ENCODE results near the gene LGALS4.
"Not testable (repeated sequence)": the region's sequence is repeated elsewhere in the genome, so short reads cannot be mapped to it uniquely, and the experiment has no call there.

The LGALS4 gene

GRCh38 chr19:38842439-38843174 lies 29.9 kb upstream of the LGALS4 start:
- DNase-seq = peak in 4 of 5 experiments; percentile 24 to 96 (median 60)

DNA sequence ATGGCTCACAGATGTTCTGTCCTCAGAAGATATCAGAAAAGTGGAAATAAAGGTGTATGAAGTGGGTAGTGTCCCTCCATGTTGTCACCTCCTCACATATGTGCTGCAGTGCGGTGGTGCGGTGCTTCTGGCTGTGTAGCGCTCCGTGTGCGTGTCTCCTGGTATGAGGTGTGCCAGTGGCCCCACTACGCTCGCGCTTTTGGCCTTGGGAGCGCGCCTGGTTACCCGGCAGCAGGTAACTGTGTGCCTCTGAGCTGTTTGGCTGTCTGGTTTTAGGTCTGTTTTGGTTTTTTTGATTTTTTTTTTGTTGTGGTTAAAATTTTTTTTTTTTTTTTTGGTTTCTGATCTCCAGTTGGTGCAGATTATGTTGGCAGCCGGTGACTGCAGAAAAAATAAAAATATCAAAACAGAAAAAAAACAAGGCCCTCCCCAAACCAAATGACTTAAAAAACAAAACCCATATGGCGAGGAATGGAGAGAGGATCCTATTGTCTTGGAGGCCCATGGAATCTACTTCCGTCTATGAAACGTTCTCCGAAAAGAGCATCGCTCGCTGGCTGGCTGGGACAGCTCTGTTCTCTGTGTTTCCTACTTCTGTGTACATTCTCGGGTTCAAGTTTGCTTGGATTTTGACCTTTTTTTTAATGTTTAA lies 29.2 kb upstream of the LGALS4 start:
- DNase-seq = peak in 4 of 5 experiments; percentile 21 to 73 (median 64)

DNA sequence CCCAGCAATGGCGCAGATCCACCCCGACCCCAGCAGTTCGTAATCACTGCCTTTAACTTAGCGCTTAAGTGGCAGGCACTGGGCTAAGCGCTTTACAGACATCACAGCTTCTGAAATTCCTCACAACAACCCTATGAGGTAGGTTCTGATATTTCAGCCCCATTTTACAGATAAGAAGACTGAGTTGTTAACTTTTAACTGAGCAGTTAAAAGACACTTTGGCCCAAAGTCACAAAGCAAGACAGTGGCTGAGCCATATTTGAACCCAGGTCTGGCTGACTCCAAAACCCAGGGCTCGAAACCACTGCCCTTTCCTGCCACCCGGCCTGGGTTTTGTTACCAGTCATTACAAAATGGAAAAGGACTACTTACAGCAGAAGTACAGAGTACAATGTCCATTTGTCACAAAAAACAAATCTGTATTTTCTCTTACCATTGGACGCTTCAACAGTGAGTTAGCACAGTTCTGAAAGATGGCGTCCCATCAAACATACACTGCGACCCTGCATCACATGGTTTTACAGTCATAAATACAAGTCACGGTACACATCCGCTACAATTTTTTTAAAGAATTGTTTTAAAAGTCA lies 28.5 kb upstream of the LGALS4 start:
- DNase-seq = no peak

DNA sequence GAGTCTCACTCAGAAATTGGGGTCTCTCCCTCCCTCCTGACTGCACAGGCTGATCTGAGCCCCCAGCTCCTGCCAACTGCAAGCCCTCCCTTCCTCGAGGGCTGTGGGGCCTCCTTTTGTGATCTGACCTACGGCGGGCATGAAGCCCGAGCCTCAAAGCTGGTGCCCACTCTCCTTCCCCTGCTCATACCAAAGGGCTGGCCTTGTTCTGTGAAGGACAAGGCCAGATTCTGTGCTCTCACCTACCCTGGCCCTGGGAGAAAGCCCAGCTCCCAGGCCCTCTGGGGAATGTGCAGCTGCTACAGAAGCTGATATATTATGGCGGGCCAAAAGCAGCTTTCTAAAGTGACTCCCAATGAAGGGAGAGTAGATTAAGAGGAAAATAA lies 27.8 kb upstream of the LGALS4 start:
- no peak for DNase-seq

GRCh38 chr19:38839816-38840582 lies 27.3 kb upstream of the LGALS4 start:
- no peak for DNase-seq

DNA sequence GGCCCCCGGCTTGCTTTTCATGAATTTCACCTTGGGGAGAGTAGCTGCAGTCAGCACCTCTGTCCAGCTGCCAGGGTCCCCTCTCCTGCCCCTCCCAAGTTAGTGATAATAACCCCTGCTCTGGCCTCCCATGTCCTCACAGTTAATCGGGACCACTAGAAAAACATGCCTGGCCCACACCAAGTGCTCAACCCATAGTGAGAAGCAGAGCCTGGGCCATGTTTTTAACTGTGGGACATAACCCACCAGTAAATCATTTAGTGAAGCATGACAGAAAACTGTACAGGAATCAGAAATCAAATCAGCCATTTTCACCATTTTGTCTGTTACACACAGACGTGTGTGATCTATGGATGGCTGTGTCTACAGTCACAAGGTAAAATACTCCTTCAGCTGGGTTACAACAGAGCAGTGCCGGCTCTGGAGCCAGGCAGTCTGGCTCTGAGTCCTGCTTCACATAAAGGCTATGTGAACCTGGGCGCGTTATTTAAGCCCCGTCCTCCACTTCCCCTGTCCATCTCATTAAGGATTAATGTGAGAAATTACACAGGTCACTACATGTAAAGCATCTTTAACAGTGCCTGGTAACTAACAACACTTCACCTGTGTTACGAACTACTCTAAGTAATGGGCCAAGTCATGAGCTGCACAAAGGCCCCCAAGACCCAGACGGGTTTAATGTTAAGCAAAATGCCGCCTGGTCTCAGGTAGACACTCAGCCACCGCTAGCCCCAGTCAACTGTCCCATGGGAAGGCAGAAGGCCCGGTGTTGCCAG lies 26.4 kb upstream of the LGALS4 start:
- DNase-seq = no peak

DNA sequence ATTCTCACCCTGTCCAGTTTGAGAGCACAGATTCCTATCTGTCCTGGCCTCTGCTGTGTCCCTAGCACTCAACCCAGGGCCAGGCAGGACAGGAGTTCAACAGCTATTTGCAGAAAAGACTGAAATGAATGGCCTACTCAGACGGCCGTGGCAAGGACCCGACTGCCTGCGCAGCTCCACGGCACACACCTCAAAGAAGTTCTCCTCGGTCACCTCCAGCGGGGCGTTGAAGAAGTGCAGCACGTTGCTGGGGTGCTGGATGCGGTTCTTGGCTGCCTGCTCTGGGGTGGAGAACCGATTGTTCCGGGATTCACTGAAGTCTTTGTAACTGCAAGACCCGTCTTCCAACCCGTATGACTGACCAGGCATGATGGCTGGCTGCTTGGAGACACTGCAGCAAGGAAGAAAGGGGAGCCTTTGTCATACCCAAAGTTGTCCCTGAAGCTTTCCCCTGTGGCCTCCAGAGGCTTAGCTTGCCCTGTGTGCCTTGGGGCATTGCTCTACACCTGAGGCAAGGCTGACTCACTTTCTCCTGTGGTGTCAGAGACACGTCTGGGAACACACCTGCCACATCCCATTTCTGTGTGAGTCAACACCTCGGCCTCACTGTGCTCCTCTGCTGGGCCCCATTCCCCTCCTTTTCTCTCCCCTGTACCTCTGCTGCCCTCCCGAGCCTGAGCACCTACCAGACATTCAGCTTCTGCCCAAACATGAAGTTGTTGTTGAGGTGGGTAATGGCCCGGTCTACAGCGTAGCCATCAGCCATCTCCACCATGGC lies 25.7 kb upstream of the LGALS4 start:
- DNase-seq = peak in 1 of 5 experiments; percentile 38

GRCh38 chr19:38837656-38838121 lies 24.9 kb upstream of the LGALS4 start:
- no peak for DNase-seq

DNA sequence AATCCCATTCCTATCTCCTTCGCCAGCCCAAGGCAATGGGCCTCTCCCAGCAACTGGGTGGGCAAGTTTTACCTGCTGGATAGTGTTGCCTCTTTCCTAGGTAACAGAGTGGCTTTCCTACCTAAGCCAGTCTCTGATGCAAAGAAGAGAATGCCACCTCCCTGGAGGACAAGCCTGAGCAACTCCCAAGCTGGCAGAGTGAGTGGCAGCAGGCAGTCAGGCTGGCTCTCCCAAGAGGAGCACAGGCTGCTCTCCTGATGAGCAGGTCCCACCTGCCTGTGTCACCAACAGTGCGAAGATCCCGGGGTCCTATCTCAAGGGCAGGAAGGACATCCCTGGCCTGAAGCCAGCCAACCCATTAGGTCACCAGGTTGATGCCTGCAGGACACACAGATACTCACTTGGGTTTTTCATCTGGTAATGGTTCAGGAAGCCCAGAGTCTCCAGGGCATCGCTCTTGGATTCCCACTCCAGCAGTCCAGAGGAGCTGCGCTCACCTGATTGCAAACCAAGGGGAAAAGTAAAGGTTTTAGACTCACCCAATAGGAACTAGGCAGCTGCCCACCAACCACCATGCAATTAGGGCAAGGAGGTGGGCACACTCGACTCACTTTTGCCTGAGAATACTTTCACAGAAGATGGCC lies 24.4 kb upstream of the LGALS4 start:
- no peak for DNase-seq

DNA sequence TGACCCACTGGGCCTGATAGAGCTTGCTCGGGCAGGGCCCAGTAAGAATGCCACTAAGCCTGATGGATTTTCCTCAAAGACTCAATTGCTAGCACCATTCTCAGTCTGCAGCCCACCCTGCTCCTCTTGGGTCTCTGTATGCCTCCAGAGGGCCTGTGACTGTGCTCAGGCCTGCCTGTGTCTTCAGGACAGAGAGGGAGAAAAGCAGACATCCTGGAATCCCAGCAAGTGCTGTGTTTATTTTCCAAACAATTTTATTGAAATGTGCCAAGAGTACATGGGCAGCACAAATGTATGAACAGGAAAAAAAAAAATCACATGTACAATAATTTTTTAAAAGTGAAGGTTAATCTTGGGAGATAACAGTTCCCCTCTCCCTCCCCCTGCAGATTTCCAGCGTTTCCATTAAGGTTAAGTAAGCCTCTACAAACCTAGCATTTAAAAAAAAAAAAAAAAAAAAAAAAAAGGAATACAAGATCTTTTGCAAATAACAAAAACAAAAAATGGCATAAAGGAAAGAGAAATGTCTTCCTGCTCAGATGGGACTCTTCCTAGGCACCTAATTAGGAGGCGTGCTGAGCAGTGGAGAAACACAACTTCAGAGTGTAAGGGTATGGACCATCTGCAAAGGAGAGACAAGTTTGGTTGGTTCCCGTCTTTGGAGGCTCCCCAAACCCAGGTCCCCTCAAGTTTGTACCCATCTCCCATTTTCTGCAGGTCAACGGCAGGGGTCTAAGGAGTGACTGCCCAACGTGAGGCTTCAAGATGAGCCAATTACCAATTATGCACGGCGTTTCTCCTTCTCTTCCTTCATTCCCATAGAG lies 23.6 kb upstream of the LGALS4 start:
- no peak for DNase-seq

DNA sequence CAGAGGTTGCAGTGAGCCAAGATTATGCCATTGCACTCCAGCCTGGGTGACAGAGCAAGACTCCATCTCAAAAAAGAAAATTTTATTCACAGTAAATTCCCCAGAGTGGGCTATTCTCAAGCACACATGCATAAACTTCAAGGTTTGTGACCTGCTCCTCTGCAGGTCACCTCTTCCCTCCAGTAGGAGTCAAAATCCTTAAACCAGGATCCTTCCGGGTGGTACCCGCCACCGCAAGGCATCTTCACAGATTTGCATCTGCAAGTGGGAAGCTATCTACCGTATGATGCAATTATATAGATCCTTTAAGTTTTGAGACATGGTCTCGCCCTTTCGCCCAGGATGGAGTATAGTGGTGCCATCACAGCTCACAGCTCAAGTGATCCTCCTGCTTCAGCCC lies 21.8 kb upstream of the LGALS4 start:
- no peak for DNase-seq

DNA sequence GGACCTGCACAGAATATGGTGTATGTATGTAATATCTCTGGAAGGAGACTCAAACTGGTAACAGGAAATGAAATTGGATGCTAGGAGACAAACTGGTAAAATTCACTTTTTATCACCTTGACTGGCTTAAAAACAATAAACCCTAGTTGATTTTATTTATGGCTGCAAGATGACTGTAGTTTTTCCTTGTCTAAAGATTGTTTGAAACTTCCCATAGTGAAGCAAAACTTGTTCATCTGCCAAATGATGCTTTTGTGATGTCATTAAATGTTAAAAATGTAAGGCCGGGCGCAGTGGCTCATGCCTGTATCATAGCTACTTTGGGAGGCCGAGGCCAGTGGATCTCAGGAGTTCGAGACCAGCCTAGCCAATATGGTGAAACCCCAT lies 21.4 kb upstream of the LGALS4 start:
- DNase-seq = no peak

DNA sequence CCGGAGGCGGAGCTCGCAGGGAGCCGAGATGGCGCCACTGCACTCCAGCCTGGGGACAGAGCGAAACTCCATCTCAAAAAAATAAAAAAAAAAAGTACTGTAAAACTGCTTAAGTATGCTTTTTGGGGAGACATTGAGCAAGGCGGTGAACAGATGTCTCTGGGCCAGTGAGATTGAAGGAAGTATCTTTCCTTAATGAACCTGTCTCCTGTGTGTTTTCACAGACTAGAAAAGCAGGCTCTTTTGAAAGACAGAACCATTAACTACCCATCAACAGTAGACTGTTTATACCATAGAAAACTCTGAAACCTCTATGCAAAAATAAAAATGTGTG lies 20.3 kb upstream of the LGALS4 start:
- no peak for DNase-seq

DNA sequence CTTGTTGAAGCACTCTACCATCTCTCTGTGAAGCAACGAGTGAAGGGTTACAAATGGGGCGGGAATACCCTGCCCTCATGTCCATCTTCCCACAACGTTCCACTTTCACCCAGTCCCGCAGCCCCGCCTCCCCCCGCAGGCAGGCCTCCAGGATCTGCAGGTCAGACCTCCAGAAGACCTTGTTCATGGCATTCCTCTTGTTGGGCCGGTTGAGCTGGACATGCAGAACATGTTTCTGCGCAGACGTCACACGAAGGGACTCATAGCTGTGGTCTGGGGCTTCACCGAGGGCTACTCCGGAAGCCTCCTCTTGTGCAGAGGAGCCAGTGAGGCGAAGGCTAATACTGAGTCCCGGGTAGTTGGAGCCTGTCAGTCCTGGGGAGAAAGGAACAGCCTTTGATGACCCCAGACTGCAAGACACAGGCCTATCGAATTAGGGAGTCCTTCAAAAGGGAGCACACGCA lies 18.4 kb upstream of the LGALS4 start:
- peak in 1 of 5 experiments; percentile 53 for DNase-seq

DNA sequence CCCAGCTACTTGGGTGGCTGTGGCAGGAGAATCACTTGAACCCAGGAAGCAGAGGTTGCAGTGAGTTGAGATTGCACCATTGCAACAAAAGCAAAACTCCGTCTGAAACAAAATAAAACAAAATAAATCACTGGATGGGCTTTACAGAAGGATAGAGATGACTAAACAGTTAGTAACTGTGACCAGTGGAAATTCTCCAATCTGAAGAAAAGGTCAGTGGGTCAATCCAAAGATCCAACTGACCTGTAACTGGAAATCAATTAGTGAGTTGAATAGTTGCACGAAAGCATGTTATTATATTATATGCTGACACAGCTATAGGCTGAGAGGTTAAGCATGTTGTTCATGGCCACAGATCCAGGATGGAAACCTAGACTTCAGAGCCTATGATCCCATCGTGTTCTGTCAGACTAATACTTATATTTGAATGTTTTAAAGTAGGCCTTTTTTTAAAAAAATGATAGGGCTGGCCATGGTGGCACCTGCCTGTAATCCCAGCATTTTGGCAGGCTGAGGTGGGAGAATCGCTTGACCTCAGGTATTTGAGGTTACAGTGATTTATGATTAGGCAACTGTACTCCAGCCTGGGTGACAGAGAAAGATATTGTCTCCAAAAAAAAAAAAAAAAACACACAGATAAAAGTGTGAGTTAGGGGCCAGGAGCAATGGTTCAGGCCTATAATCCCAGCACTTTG lies 17.4 kb upstream of the LGALS4 start:
- no peak for DNase-seq

DNA sequence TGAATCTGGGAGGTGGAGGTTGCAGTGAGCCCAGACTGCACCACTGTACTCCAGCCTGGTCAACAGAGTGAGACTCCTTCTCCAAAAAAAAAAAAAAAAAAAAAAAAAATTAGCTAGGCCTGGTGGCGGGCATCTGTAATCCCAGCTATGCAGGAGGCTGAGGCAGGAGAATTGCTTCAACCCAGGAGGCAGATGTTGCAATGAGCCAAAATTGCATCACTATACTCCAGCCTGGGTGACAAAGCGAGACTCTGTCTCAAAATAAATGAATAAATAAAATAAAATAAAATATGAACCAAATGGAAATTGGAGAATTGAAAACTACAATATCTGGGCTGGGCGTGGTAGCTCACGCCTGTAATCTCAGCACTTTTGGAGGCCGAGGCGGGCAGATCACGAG lies 16.5 kb upstream of the LGALS4 start:
- DNase-seq = not testable (repeated sequence)

DNA sequence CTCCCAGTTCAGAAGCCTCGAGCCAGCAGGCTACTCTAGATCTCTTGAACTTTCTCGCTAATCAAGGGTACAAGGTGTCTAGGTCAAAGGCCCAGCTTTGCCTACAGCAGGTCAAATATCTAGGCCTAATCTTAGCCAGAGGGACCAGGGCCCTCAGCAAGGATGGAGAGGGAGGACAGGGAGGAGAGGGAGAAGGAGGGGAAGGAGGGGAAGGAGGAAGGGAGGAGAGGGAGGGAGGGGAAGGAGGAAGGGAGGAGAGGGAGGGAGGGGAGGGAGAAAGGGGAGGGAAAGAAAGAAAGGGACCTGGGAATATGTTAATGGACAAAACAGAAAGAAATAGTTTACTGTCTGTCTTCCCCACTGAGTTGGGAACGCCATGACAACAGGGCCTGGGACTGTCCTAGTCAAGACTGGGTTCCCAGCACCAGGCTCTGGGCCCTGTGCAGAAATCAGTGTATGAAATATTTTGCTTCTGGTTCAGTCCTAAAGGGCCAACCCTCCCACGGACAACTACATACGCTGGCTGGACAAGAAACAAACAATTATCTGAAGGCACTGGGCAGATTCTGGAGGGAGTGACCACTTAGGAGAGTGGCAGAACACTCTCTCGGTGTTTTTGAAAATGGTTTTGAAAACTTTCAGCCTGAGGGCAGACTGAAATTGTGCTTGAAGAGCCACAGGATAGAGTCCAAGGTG lies 14.3 kb upstream of the LGALS4 start:
- DNase-seq = no peak

DNA sequence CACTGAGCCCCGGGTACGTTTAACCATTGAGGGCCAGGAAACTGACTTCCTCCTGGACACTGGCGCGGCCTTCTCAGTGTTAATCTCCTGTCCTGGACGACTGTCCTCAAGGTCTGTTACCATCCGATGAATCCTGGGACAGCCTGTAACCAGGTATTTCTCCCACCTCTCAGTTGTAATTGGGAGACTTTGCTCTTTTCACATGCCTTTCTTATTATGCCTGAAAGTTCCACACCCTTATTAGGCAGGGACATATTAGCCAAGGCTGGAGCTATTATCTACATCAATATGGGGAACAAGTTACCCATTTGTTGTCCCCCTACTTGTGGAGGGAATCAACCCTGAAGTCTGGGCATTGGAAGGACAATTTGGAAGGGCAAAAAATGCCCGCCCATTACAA lies 13.2 kb upstream of the LGALS4 start:
- not testable (repeated sequence) for DNase-seq
